Astrocyte (in vitro differentiated cells and primary cell): ENCODE data around the gene AUTS2. TPM values are rescaled to one million over a fixed set of nuclear protein-coding genes. Genes with fewer than 3 reads are reported as not detected.

Experiments
- DNase-seq: peaks from one replicate; pipeline ENCODE4 v3.0.0-alpha.2; 2010; ENCODE audit warnings: low read depth
- FAIRE-seq: peaks from 2 replicates; lab custom pipeline; 2011; peaks lifted over from hg19 to GRCh38; lab: Jason Lieb, UNC
- H2AFZ ChIP-seq: 2 replicates; pipeline ENCODE4 v1.6.0; 2012; ENCODE audit warnings: low read depth, low read length, inconsistent platforms
- H3K27ac ChIP-seq: 2 replicates; pipeline ENCODE4 v1.5.1; 2011; ENCODE audit warnings: low read depth, low read length, inconsistent platforms
- H3K27me3 ChIP-seq: 2 replicates; pipeline ENCODE4 v1.6.0; 2011; ENCODE audit warnings: low read length, inconsistent platforms; ENCODE audit not compliant: insufficient read depth
- H3K36me3 ChIP-seq: 2 replicates; pipeline ENCODE4 v1.5.1; 2011; ENCODE audit warnings: low read length, inconsistent platforms; ENCODE audit not compliant: insufficient read depth
- H3K4me1 ChIP-seq: 2 replicates; pipeline ENCODE4 v1.5.1; 2011; ENCODE audit warnings: low read length, inconsistent platforms; ENCODE audit not compliant: insufficient read depth
- H3K4me2 ChIP-seq: 2 replicates; pipeline ENCODE4 v1.6.0; 2012; ENCODE audit warnings: low read length, inconsistent platforms
- H3K4me3 ChIP-seq: 2 replicates; pipeline ENCODE4 v1.5.1; 2011; ENCODE audit warnings: low read depth, mild to moderate bottlenecking, low read length, inconsistent platforms; ENCODE audit not compliant: insufficient read depth
- H3K79me2 ChIP-seq: 2 replicates; pipeline ENCODE4 v1.6.0; 2012; ENCODE audit warnings: mild to moderate bottlenecking, low read length, inconsistent platforms; ENCODE audit not compliant: insufficient read depth
- H3K9ac ChIP-seq: 2 replicates; pipeline ENCODE4 v1.6.0; 2012; ENCODE audit warnings: mild to moderate bottlenecking, low read length, inconsistent platforms
- H3K9me3 ChIP-seq: 2 replicates; pipeline ENCODE4 v1.5.1; 2012; ENCODE audit warnings: low read depth, mild to moderate bottlenecking, low read length, inconsistent platforms; ENCODE audit not compliant: insufficient read depth
- H4K20me1 ChIP-seq: 2 replicates; pipeline ENCODE4 v1.6.0; 2012; ENCODE audit warnings: low read length, inconsistent platforms; ENCODE audit not compliant: insufficient read depth
- H3K27ac Mint-ChIP-seq: one replicate; pipeline ENCODE4 v1.8.0; 2021; ENCODE audit warnings: mild to moderate bottlenecking, mixed read lengths; ENCODE audit not compliant: unreplicated experiment
- H3K27me3 Mint-ChIP-seq: one replicate; pipeline ENCODE4 v1.8.0; 2021; ENCODE audit warnings: low read depth, mixed read lengths; ENCODE audit not compliant: unreplicated experiment
- H3K36me3 Mint-ChIP-seq: one replicate; pipeline ENCODE4 v1.8.0; 2021; ENCODE audit warnings: low read depth, mixed read lengths; ENCODE audit not compliant: unreplicated experiment
- H3K4me1 Mint-ChIP-seq: one replicate; pipeline ENCODE4 v1.8.0; 2021; ENCODE audit warnings: low read depth, mixed read lengths; ENCODE audit not compliant: unreplicated experiment
- H3K4me3 Mint-ChIP-seq: one replicate; pipeline ENCODE4 v1.8.0; 2021; ENCODE audit warnings: mild to moderate bottlenecking, moderate library complexity, mixed read lengths; ENCODE audit not compliant: unreplicated experiment
- H3K9me3 Mint-ChIP-seq: one replicate; pipeline ENCODE4 v1.8.0; 2021; ENCODE audit warnings: mild to moderate bottlenecking, mixed read lengths; ENCODE audit not compliant: unreplicated experiment
- EZH2 ChIP-seq: IDR thresholded peaks from 2 replicates; pipeline ENCODE4 v1.6.1; 2012; ENCODE audit warnings: mild to moderate bottlenecking, low read length, inconsistent platforms; ENCODE audit not compliant: insufficient read depth
- total RNA-seq: library from RNA; stranded (reverse); gene quantifications from 2 replicates; pipeline ENCODE4 v1.2.1, GENCODE V29; 2021
- TF ChIP-seq, protein P1 (sequence below): IDR thresholded peaks from 2 replicates; pipeline ENCODE4 v1.5.1; 2011; ENCODE audit warnings: low read depth, mild to moderate bottlenecking, inconsistent platforms, low read length, moderate library complexity; ENCODE audit not compliant: insufficient read depth

The AUTS2 gene
- total RNA-seq, 1 donor from 2014 or later = 73.2 TPM

DNA sequence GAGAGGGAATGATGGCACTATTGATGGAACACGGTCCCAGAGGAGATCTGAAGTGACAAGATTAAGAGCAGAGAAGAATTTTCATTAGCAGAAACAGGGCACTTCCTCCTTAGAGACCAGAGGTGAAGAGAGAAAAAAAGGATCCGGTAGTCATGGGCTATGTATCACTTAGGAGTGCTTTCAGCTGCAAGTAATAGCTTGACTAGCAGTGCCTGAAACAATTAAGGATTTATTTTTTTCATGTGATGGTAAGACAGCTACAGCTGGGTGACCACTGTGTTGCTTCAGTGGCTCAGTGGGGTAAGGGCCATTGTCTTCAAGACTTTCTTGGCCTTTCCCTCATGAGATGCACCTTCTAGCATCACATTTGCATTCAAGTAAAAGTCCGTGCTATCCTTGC lies 1018.5 kb downstream of the AUTS2 start:
- no peak overlapping the region for H3K27ac Mint-ChIP-seq
- FAIRE-seq (no peak), DNase-seq (no peak)

DNA sequence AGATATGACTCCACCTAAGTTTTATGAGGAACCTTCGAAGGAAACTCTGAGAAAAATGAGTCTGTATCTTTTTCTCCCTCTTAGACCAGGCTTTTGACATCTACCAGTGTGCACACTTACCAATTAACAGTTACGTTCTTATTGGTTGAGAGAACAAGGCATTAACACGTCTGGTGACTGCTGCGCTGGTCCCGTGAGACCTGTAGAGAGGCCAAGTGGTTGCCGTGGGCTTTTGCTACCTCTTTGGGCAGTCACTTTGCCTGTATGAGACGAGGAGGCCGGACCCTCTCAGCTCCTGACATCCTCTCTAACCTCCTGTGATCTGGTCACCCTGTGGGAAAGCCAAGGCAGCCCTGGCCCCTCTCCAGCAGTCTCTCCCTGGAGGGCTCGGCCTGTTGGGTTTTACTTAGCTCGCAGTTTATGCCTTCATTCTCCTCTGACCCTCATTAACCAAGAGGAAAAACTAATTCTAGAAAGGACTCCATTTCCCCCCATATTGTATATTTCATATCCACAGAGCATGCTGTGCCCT lies 1019.8 kb downstream of the AUTS2 start:
- H3K27ac Mint-ChIP-seq = no peak overlapping the region
- no peak overlapping the region for H3K27ac ChIP-seq
- H3K36me3 ChIP-seq = no peaks in the 10 kb centered on the region
- DNase-seq (no peak), FAIRE-seq (no peak)
- peaks cover 8% of the 10 kb centered on the region for H3K4me1 ChIP-seq
- no peak overlapping the region for H3K4me3 ChIP-seq
- peaks cover 29% of the 10 kb centered on the region for H3K4me1 Mint-ChIP-seq
- H3K9me3 Mint-ChIP-seq = peaks cover 3% of the 10 kb centered on the region
- H3K9ac ChIP-seq = no peak overlapping the region
- no peaks in the 10 kb centered on the region for H3K79me2 ChIP-seq
- H3K27me3 ChIP-seq = no peaks in the 10 kb centered on the region
- no peaks in the 10 kb centered on the region for H3K36me3 Mint-ChIP-seq
- peaks cover 2% of the 10 kb centered on the region for H3K27me3 Mint-ChIP-seq
- H3K9me3 ChIP-seq = no peaks in the 10 kb centered on the region
- H3K4me2 ChIP-seq = no peak overlapping the region
- H4K20me1 ChIP-seq = no peaks in the 10 kb centered on the region
- H2AFZ ChIP-seq = no peak overlapping the region
- no peak overlapping the region for H3K4me3 Mint-ChIP-seq
- TF ChIP-seq, protein P1, sequence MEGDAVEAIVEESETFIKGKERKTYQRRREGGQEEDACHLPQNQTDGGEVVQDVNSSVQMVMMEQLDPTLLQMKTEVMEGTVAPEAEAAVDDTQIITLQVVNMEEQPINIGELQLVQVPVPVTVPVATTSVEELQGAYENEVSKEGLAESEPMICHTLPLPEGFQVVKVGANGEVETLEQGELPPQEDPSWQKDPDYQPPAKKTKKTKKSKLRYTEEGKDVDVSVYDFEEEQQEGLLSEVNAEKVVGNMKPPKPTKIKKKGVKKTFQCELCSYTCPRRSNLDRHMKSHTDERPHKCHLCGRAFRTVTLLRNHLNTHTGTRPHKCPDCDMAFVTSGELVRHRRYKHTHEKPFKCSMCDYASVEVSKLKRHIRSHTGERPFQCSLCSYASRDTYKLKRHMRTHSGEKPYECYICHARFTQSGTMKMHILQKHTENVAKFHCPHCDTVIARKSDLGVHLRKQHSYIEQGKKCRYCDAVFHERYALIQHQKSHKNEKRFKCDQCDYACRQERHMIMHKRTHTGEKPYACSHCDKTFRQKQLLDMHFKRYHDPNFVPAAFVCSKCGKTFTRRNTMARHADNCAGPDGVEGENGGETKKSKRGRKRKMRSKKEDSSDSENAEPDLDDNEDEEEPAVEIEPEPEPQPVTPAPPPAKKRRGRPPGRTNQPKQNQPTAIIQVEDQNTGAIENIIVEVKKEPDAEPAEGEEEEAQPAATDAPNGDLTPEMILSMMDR = no peak
- TF ChIP-seq EZH2 = no peak

More for the DNA sequence above, 1018.5 kb downstream of the AUTS2 start:
- peaks cover 2% of the 10 kb centered on the region for H3K27me3 Mint-ChIP-seq
- Histone ChIP-seq H3K4me3 (no peak overlapping the region), H3K27me3 (no peaks in the 10 kb centered on the region), H3K27ac (no peak overlapping the region), H2AFZ (no peak overlapping the region), H3K79me2 (no peaks in the 10 kb centered on the region), H4K20me1 (no peaks in the 10 kb centered on the region), H3K9ac (no peak overlapping the region), H3K4me1 (peaks cover 8% of the 10 kb centered on the region), H3K9me3 (no peaks in the 10 kb centered on the region), H3K4me2 (no peak overlapping the region), H3K36me3 (no peaks in the 10 kb centered on the region)
- H3K9me3 Mint-ChIP-seq = peaks cover 3% of the 10 kb centered on the region
- no peak overlapping the region for H3K4me3 Mint-ChIP-seq
- no peaks in the 10 kb centered on the region for H3K36me3 Mint-ChIP-seq
- TF ChIP-seq, protein P1 = no peak
- TF ChIP-seq EZH2 = no peak
- peaks cover 29% of the 10 kb centered on the region for H3K4me1 Mint-ChIP-seq

DNA sequence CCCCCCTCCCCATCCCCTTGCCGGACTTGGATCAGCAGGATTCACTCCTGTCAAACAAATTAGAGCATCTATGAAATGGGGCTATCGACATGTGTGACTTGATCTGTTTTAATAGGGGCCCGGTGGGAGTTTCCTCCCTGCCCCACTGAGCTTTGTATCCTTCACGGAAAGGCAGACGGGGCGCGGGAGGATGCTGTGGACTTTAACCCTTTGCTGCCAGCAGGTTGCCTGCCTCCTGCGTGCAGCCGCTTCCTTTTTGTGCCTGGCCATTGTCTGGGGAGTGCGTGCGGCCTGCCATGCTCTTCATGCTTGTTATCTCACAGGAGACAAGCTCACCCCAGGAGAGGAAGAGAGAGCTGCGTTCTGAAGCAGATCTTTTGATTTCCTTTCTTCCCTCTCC lies 1020.9 kb downstream of the AUTS2 start:
- TF ChIP-seq, protein P1 = no peak
- Mint-ChIP-seq H3K36me3 (no peaks in the 10 kb centered on the region), H3K9me3 (peaks cover 3% of the 10 kb centered on the region), H3K4me3 (no peak overlapping the region), H3K4me1 (peaks cover 29% of the 10 kb centered on the region), H3K27me3 (peaks cover 2% of the 10 kb centered on the region), H3K27ac (no peak overlapping the region)
- Histone ChIP-seq H3K9me3 (no peaks in the 10 kb centered on the region), H3K4me1 (peaks cover 8% of the 10 kb centered on the region), H3K36me3 (no peaks in the 10 kb centered on the region), H3K4me2 (no peak overlapping the region), H4K20me1 (no peaks in the 10 kb centered on the region), H3K9ac (no peak overlapping the region), H3K27me3 (no peaks in the 10 kb centered on the region), H3K27ac (no peak overlapping the region), H2AFZ (no peak overlapping the region), H3K79me2 (no peaks in the 10 kb centered on the region), H3K4me3 (no peak overlapping the region)
- no peak for FAIRE-seq
- no peak for DNase-seq
